Muscle layer of duodenum (tissue), 2 donors: ENCODE data around the gene GALNT11.
"Not testable (repeated sequence)": the region's sequence is repeated elsewhere in the genome, so short reads cannot be mapped to it uniquely, and the experiment has no call there.

Source experiments
- H3K27ac ChIP-seq: one replicate; pipeline ENCODE4 v1.7.0; 2013; ENCODE audit warnings: mild to moderate bottlenecking, low read length
- H3K27me3 ChIP-seq: one replicate; pipeline ENCODE4 v1.7.0; 2013; ENCODE audit warnings: low read depth, mild to moderate bottlenecking, control low read depth, low read length
- H3K36me3 ChIP-seq, 2 donors: one replicate each; pipeline ENCODE4 v1.7.0; 2013; ENCODE audit warnings: low read length in 2 of 2, control low read depth in 1 of 2, mild to moderate bottlenecking in 1 of 2; ENCODE audit not compliant: insufficient read depth in 2 of 2, control insufficient read depth in 1 of 2
- H3K4me1 ChIP-seq, 2 donors: one replicate each; pipeline ENCODE4 v1.7.0; 2013; ENCODE audit warnings: low read length in 2 of 2, mild to moderate bottlenecking in 2 of 2, control low read depth in 1 of 2, moderate library complexity in 1 of 2; ENCODE audit not compliant: insufficient read depth in 2 of 2, control insufficient read depth in 1 of 2
- H3K4me3 ChIP-seq, 2 donors: one replicate each; pipeline ENCODE4 v1.7.0; 2013; ENCODE audit warnings: low read length in 2 of 2, low read depth in 1 of 2, mild to moderate bottlenecking in 1 of 2
- H3K9me3 ChIP-seq, 2 donors: one replicate each; pipeline ENCODE4 v1.7.0; 2013; ENCODE audit warnings: low read length in 2 of 2, control low read depth in 1 of 2, mild to moderate bottlenecking in 1 of 2; ENCODE audit not compliant: control insufficient read depth in 1 of 2
- donor health status: healthy.

The GALNT11 gene

DNA sequence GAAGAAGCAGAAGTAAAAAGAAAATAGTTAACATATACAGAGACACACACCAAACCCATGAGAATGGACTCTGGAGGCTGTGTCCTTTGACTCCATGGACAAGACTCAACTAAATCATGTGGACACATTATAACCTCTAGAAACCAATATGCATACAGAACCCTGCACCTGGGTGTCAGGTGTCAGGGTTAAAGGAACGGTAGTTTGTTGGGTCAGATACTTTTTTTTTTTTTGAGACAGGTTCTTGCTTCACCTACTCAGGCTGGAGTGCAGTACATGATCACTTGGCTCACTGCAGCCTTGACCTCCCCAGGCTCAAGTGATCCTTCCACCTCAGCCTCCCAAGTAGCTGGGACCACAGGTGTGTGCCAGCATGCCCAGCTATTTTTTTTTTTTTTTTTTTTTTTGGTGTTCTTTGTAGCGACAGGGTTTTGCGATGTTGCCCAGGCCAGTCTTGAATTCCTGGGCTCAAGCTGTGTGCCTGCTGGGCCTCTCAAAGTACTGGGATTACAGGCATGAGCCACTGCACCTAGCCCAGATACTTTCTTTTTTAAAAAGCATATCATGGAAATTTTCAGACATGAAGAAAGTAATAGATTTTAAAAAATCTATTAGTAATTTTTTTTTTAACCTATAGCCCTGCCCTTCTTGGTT lies 31.3 kb downstream of the GALNT11 start:
- no peak overlapping the region for H3K4me3 ChIP-seq
- H3K4me1 ChIP-seq, result no peaks in the 10 kb centered on the region
- no peaks in the 10 kb centered on the region for H3K27me3 ChIP-seq
- no peak overlapping the region for H3K27ac ChIP-seq
- no peaks in the 10 kb centered on the region for H3K9me3 ChIP-seq
- H3K36me3 ChIP-seq, result no peaks in the 10 kb centered on the region

DNA sequence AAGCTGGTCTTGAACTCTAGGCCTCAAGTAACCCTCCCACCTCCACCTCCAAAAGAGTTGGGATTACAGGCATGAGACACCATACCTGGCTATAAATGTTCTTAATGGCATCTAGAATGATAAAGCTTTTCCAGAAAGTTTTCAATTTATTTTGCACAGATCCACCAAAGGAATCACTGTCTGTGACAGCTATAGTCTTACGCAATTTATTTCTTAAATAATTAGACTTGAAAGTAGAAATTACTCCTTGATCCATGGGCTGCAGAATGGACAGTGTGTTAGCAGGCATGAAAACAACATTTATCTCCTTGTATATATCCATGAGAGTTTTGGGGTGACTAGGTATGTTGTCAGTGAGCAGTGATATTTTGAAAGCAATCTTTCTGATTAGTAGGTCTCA lies 33.8 kb downstream of the GALNT11 start:
- H3K36me3 ChIP-seq, result no peaks in the 10 kb centered on the region
- no peaks in the 10 kb centered on the region for H3K27me3 ChIP-seq
- no peak overlapping the region for H3K27ac ChIP-seq
- H3K4me3 ChIP-seq, result no peak overlapping the region
- H3K4me1 ChIP-seq, result no peaks in the 10 kb centered on the region
- H3K9me3 ChIP-seq, result no peaks in the 10 kb centered on the region

GRCh38 chr7:152061086-152061485 lies 35.6 kb downstream of the GALNT11 start:
- H3K27me3 ChIP-seq, H3K36me3 ChIP-seq, H3K9me3 ChIP-seq, H3K4me1 ChIP-seq, H3K27ac ChIP-seq, H3K4me3 ChIP-seq: not testable (repeated sequence)

- not testable (repeated sequence) for H3K4me1 ChIP-seq, H3K27ac ChIP-seq, H3K27me3 ChIP-seq, H3K9me3 ChIP-seq, H3K4me3 ChIP-seq, H3K36me3 ChIP-seq
These were observed 37.7 kb downstream of the GALNT11 start for GRCh38 chr7:152063192-152063591.

- H3K4me1 ChIP-seq, H3K36me3 ChIP-seq, H3K4me3 ChIP-seq, H3K27ac ChIP-seq, H3K27me3 ChIP-seq, H3K9me3 ChIP-seq: not testable (repeated sequence)
These were observed 38.3 kb downstream of the GALNT11 start for GRCh38 chr7:152063821-152064220.

- H3K27me3 ChIP-seq, H3K36me3 ChIP-seq, H3K4me1 ChIP-seq, H3K27ac ChIP-seq, H3K4me3 ChIP-seq, H3K9me3 ChIP-seq: not testable (repeated sequence)
These were observed 40.4 kb downstream of the GALNT11 start for GRCh38 chr7:152065800-152066344.

- H3K36me3 ChIP-seq, result no peaks in the 10 kb centered on the region
- H3K4me3 ChIP-seq, result no peak overlapping the region
- H3K4me1 ChIP-seq, result no peaks in the 10 kb centered on the region
- H3K9me3 ChIP-seq, result no peaks in the 10 kb centered on the region
- no peak overlapping the region for H3K27ac ChIP-seq
- H3K27me3 ChIP-seq, result no peaks in the 10 kb centered on the region
These were observed 46.9 kb downstream of the GALNT11 start for GRCh38 chr7:152072421-152072820.

DNA sequence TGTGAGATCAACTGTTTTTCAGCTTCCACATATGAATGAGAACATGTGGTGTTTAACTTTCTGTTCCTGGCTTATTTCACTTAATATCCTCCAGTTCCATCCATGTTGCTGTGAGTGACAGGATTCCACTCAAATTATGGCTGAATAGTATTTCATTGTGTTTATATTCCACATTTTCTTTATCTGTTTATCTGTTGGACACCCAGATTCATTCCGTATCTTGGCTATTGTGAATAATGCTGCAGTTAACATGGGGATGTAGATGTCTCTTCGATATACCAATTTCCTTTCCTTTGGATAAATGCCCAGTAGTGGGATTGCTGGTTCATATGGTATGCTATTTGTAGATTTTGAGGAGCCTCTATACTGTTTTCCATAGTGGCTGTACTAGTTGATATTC lies 47.9 kb downstream of the GALNT11 start:
- Histone ChIP-seq H3K4me1 (no peaks in the 10 kb centered on the region), H3K36me3 (no peaks in the 10 kb centered on the region), H3K4me3 (no peak overlapping the region), H3K9me3 (no peaks in the 10 kb centered on the region), H3K27ac (no peak overlapping the region), H3K27me3 (no peaks in the 10 kb centered on the region)

GRCh38 chr7:152074673-152075072 lies 49.2 kb downstream of the GALNT11 start:
- Histone ChIP-seq H3K4me1 (no peaks in the 10 kb centered on the region), H3K36me3 (no peaks in the 10 kb centered on the region), H3K4me3 (no peak overlapping the region), H3K9me3 (no peaks in the 10 kb centered on the region), H3K27me3 (no peaks in the 10 kb centered on the region), H3K27ac (no peak overlapping the region)

GRCh38 chr7:152075379-152075778 lies 49.9 kb downstream of the GALNT11 start:
- not testable (repeated sequence) for H3K4me1 ChIP-seq, H3K27me3 ChIP-seq, H3K9me3 ChIP-seq, H3K4me3 ChIP-seq, H3K36me3 ChIP-seq, H3K27ac ChIP-seq

GRCh38 chr7:152076324-152076821 lies 50.9 kb downstream of the GALNT11 start:
- H3K4me1 ChIP-seq, result no peaks in the 10 kb centered on the region
- no peaks in the 10 kb centered on the region for H3K9me3 ChIP-seq
- H3K36me3 ChIP-seq, result no peaks in the 10 kb centered on the region
- no peak overlapping the region for H3K27ac ChIP-seq
- no peaks in the 10 kb centered on the region for H3K27me3 ChIP-seq
- H3K4me3 ChIP-seq, result no peak overlapping the region
